22Rv1 (cell line): ENCODE measurements around the gene SND1.

Source experiments
- H3K27ac ChIP-seq: fragments of 450-650 bp; 2 replicates; pipeline ENCODE4 v1.5.1; 2017
- CTCF ChIP-seq: fragments of 450-650 bp; IDR thresholded peaks from 2 replicates; pipeline ENCODE4 v1.5.1; 2017; ENCODE audit warnings: mild to moderate bottlenecking
- ZFX ChIP-seq: fragments of 450-650 bp; IDR thresholded peaks from 2 replicates; pipeline ENCODE4 v1.6.1; 2017; ENCODE audit warnings: antibody characterized with exemption, borderline replicate concordance

Gene SND1

DNA sequence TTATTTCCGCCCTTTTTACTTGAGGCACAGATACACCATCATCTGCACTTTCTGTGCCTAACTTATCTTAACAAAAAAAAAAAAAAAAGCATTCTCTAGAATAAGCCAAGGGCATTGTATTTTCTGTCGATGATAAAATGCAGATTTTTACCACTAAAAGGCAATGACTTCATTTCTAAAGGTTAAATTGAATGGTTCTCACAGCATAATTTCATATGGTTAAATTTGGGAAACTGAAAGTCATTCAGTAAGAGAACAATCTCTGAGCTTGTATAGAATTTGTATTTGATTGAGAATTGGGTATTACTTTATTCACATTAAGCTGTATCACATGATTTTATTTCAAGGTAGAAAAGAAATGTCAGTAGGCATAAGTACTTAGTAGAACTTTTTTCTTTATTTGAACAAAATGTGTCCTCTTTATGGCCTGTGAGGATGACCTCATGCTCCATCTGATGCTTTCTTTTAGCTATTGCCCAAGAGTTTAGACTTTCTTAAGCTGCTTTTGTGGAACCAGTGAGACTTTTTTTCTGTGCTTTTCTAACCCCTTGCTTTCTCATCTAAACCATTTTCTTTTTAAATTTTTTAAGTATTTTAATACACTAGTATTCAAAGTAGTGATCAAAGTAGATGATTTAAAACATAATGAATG is 268.9 kb downstream of the SND1 start:
- TF ChIP-seq ZFX (no peak), CTCF (no peak)

DNA sequence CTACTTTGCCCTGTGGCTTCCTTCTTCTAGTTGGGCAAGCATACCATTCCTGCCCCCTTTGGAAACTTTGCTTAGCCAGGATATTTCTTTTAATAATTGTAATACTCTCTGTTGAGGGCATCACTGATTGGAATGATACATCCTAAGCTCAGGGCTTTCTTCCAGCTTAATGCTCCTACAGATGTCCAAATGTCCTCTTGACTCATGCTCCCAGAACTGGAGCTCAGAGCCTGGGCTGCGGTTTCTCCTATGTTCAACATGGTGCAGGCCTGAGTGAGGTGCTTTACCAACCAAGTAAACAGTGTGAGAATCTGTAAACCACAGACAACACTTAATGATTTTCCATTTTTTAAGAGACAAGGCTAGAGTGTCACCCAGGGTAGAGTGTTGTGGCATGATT is 270.7 kb downstream of the SND1 start:
- TF ChIP-seq CTCF (no peak), ZFX (no peak)
- H3K27ac ChIP-seq: no peak overlapping the region

More for the DNA sequence above, 268.9 kb downstream of the SND1 start:
- H3K27ac ChIP-seq: no peak overlapping the region

DNA sequence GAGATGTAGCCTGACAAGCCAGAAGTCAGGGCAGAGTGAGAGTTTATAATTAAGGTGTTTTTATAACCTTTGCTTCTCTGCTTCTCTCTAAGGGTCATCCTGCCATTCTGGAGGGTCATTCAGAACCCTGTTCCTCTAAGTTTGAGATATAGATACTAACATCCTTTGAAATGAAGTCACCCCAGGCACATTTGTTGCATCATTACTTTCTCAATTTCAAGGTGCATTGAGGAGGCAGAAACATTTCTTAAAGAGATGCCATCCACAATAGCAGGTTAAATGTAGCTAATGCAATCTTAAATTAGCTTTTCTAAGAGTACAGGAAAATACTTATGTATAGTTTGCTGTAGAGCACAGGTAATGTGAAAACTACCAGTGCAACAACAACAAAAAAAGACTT is 272.9 kb downstream of the SND1 start:
- TF ChIP-seq CTCF: no peak
- no peak for TF ChIP-seq ZFX
- H3K27ac ChIP-seq: no peak overlapping the region

DNA sequence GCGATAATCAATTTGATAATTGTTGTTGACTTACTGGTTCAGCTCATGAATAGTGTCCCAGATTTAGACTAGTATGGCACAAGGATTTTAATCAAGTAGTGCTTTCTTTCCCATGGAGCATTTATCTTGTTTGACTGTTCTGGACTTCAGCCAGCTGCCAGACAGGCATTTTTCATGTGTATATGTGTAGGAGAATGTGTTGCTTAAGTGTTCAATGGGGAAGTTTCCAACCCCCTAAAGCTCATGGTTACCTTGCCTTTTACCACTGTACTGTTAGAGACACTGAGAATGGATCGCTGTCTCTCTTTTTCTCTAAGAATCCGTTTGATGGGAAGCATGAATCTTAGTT is 275.3 kb downstream of the SND1 start:
- H3K27ac ChIP-seq: no peak overlapping the region
- TF ChIP-seq CTCF (no peak), ZFX (no peak)

DNA sequence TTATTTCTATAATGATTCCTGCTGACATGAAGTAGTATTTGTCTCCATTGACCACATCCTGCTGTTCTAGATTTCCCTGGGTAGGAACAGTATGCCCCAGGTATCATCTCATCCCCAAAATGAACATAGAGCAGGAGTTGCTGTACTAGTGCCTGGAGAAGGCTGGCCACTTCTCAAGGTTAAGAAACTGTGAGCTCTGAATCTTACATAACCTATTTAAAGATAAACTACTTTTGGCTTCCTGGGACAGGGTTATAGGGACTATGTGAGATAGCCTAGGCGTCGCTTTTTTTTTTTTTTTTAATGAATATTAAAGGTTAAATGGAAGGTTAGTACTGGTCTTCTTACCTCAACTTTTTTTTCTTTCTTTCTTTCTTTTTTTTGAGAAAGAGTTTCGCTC is 276.2 kb downstream of the SND1 start:
- H3K27ac ChIP-seq: no peak overlapping the region
- TF ChIP-seq ZFX (no peak), CTCF (no peak)

GRCh38 chr7:127928852-127929251 is 276.9 kb downstream of the SND1 start:
- no peak for TF ChIP-seq CTCF
- TF ChIP-seq ZFX: no peak
- no peak overlapping the region for H3K27ac ChIP-seq

GRCh38 chr7:127930341-127931328 is 278.6 kb downstream of the SND1 start:
- TF ChIP-seq ZFX (no peak), CTCF (no peak)
- no peak overlapping the region for H3K27ac ChIP-seq
